NK-92 treated with Interleukin-12 subunit alpha and Interleukin-12 subunit beta, amount 100 ng/mL, for 24 hours (cell line): Measurements from ENCODE around the gene PLCG2.
"Not testable (repeated sequence)": the region's sequence is repeated elsewhere in the genome, so short reads cannot be mapped to it uniquely, and the experiment has no call there.

Experiments used
- DNase-seq: peaks from one replicate; lab custom pipeline; 2025; lab: John Stamatoyannopoulos, UW

PLCG2 gene

DNA sequence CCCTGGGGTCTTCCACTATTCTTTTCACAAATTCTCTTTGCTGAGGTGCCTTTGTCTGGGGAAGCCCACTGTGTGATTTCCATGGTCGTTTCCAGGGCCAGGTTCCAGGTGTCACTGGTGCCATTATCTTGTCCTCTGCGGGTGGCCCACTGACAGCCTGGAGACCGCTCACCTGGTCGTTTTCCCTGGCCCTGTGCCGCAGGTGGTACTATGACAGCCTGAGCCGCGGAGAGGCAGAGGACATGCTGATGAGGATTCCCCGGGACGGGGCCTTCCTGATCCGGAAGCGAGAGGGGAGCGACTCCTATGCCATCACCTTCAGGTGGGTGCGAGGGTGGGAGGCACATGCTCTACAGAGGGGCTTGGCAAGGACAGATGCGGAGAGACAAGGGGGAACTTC lies 133.3 kb downstream of the PLCG2 start:
- no peak for DNase-seq

DNA sequence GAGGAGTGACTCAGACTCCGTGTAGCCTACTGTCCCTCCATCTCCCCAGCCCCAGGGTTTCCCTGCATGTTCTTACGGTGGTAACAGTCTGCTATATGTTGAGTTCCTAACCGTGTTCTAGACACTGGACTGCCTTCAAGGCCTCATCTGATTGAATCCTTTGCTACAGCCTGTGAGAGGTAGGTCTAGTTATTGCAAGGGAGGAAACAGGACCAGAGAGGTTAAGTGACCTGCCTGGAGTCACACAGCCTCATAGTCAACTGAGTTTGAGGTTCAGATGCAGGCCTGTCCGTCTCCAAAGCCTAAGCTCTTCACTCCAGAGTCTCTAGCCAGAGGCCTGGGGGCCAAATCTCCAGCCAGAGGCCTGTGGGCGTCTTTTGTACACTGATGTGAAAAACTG lies 134.1 kb downstream of the PLCG2 start:
- no peak for DNase-seq

DNA sequence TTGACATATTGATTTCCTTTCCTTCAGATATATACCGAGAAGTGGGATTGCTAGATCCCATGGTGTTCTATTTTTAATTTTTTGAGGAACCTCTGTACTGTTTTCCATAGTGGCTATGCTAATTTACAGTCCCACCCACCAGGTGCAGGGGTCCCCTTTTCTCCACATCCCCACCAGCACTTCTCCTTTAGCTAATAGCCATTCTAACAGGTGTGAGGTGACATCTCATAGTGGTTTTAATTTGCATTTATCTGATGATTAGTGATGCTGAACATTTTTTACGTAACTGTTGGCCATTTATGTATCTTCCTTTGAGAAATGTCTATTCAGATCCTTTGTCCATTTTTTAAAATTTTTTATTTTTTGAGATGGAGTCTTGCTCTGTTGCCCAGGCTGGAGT lies 138.3 kb downstream of the PLCG2 start:
- DNase-seq: no peak

DNA sequence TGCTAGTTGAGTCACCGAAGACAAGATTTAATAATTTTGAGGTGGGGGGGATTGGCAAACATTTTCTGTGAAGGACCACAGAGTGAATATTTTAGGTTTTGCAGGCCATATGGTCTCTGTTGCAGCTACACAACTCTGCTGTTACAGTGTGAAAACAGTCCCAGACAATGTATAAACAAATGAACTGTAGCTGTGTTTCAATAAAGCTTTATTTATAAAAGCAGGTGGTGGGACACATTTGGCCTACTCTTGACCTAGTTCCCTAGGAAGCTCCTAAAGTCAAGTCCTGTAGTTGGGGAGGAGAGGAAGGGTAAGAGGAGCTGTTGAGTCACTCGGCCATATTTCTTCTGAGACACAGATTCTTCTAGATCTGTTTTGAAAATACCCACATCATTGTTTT lies 139.8 kb downstream of the PLCG2 start:
- DNase-seq: no peak

GRCh38 chr16:81920498-81920897 lies 141.4 kb downstream of the PLCG2 start:
- no peak for DNase-seq

- no peak for DNase-seq
Observed at GRCh38 chr16:81921085-81921814, 142.2 kb downstream of the PLCG2 start.

GRCh38 chr16:81921843-81922584 lies 142.9 kb downstream of the PLCG2 start:
- DNase-seq: no peak

DNA sequence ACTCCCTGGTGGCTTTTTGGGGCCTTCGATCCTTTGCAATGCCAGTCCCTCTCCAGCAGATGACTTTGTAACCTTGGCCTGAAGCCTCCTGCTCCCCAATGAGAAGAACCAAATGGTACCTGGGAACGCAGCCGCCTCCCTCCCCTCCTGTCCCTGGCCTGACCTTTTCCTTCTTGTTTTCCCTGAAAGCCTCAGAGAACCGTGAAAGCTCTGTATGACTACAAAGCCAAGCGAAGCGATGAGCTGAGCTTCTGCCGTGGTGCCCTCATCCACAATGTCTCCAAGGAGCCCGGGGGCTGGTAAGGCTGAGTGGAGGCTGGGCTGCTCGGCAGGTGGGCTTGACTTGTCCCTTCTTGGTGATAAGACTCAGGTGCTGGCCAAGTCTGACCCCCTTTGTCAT lies 144.2 kb downstream of the PLCG2 start:
- DNase-seq: no peak

GRCh38 chr16:81925016-81925415 lies 145.9 kb downstream of the PLCG2 start:
- DNase-seq: no peak

DNA sequence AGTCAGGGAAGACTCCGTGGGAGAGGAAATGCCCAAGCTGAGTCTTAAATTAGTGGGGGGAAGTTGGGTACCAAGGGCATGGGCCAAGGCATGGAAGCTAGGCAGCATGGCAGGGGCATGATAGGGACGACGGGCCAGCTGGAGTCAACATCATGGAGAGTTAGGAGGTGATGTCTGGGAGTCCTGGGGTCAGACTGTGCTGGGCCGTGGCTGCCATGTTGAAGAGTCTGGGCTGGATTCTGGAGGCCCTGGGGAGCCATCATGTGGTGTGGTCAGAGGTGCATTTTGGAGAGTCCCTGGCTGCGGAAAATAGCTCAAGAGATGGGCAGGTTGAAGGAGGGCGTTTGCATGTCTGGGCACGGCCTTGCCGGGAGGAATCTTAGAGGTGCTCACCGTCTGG lies 146.9 kb downstream of the PLCG2 start:
- no peak for DNase-seq

- DNase-seq: no peak
Observed at GRCh38 chr16:81927561-81928185, 148.6 kb downstream of the PLCG2 start.

- DNase-seq: no peak
Observed at GRCh38 chr16:81928271-81928918, 149.3 kb downstream of the PLCG2 start.

DNA sequence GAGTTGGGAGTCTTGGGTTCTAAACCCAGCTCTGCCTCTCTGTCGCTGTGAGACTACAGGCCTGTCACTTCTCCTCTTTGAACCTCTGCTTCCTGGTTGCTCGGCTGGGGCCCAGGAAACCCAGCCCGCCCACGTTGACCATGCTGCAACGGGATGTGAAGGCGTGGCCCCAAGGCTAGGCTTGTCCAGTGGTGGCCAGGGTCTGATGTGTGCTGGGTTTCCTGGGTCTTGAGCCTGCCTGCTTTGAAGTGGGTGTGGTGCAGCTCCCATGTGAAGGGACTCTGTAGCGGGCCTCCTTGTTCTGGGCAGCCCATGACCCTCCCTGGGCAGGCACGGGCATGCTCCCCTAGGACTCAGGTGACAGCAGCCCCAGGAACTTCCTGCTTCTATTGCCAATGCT lies 149.9 kb downstream of the PLCG2 start:
- DNase-seq: no peak

GRCh38 chr16:81929841-81930240 lies 150.8 kb downstream of the PLCG2 start:
- no peak for DNase-seq

DNA sequence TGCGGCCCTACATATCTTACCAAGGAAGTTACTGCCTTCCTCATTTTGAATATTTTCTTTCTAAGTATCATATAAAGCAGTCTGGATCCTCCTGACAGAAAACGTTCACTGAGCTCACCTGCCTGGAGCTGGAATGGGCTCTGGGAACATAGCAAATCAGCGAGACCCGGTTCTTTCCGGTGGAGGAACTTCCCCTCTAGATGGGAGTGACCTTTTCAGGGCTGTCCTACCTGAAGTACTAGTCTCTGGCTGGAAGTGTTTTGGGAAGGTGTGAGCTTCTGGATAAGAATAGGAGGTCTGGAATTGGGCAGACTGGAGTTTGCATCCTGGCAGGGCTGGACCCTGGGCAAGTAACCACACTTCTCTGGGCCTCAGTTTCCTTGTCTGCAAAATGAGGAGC lies 152.8 kb downstream of the PLCG2 start:
- no peak for DNase-seq

GRCh38 chr16:81932668-81933067 lies 153.6 kb downstream of the PLCG2 start:
- DNase-seq: no peak

DNA sequence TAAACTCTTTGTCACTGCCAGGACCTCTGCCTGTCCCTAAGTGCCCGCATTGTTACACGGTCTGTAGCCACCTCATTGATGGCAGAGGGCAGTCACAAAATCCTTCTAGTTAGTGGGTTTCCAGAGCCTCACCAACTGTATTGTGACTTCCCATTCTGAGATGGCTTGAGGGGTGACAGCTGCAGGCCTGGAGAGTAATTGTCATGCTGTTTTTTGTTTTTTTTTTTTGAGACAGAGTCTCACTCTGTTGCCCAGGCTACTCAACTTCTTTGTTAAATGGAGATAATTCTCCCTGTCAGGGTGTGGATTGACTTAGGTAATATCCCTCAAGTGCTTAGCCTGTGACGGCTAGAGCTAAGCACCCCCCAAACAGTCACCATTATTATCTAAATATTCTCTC lies 154.3 kb downstream of the PLCG2 start:
- DNase-seq: no peak

- DNase-seq: not testable (repeated sequence)
Observed at GRCh38 chr16:81934711-81935110, 155.6 kb downstream of the PLCG2 start.

- DNase-seq: no peak
Observed at GRCh38 chr16:81936209-81937000, 157.3 kb downstream of the PLCG2 start.

DNA sequence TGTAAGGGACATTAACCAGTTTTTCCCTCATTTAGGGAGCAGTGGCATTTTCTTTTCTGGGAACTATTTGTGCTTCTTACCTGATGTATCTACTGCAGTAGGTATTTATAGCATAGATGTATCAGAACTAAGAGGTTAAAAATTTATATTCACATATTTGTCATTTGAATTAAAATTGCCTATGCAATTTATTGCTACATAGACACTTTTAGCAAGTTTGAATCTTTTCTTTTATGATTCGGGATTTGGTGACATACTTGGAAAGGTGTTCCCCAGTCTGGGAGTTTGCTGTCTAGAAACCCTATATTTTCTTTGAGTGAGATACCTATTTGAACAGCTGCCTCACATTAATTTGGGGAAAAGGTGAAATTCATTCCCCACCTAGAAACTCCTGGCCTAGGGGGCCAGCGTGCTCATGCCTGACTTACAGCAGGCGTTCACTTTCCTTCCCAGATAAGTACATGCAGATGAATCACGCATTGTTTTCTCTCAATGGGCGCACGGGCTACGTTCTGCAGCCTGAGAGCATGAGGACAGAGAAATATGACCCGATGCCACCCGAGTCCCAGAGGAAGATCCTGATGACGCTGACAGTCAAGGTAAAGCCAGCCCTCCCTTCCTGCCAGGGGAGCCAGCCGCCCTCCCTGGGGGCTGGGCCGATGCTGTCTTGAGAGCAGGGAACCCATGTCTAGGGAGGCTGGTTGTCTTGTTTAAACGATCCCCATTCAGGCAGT lies 158.4 kb downstream of the PLCG2 start:
- DNase-seq: no peak
